A673 (cell line): ENCODE measurements around the gene MIDN. TPM values are rescaled to one million over a fixed set of nuclear protein-coding genes. Genes with fewer than 3 reads are reported as not detected.
A peak's percentile ranks its signal among the peaks of the same experiment; 100 is the strongest.

Experiments
- BruUV-seq: library from RNA; stranded (reverse); fragments of 400-500 nt; replicated peaks from 2 replicates; lab custom pipeline; 2021; lab: Mats Ljungman, UMichigan
- CTCF ChIA-PET: fragments of 300-600 bp; sonication (Branson Sonifier 250); formaldehyde crosslinking; loops from one replicate; lab custom pipeline; 2022; ENCODE audit warnings: antibody characterized with exemption; lab: Charles Lee
- POLR2A ChIA-PET: fragments of 300-600 bp; sonication (Branson Sonifier 250); formaldehyde crosslinking; loops from one replicate; lab custom pipeline; 2022; ENCODE audit warnings: antibody characterized with exemption; ENCODE audit not compliant: low non-redundant PET; lab: Charles Lee
- DNase-seq: peaks from one replicate; pipeline ENCODE4 v3.0.0-alpha.2; 2015; ENCODE audit warnings: low spot score
- H3K27ac ChIP-seq: fragments of 200-600 bp; sonication (generic); 2 replicates; pipeline ENCODE4 v1.5.1; 2016; ENCODE audit warnings: mixed run types, low read depth, mild to moderate bottlenecking, mixed read lengths, antibody characterized with exemption, low read length; ENCODE audit not compliant: poor library complexity, severe bottlenecking
- H3K27me3 ChIP-seq: fragments of 200-600 bp; sonication (generic); replicated peaks from 2 replicates; pipeline ENCODE4 v1.6.1; 2017; ENCODE audit warnings: mixed run types, low read depth, mild to moderate bottlenecking, mixed read lengths, antibody characterized with exemption, low read length; ENCODE audit not compliant: insufficient read depth, poor library complexity
- H3K36me3 ChIP-seq: fragments of 200-600 bp; sonication (generic); 2 replicates; pipeline ENCODE4 v1.6.1; 2016; ENCODE audit warnings: mixed run types, mild to moderate bottlenecking, mixed read lengths, antibody characterized with exemption, low read length; ENCODE audit not compliant: insufficient read depth, poor library complexity, severe bottlenecking
- H3K4me1 ChIP-seq: fragments of 200-600 bp; sonication (generic); 2 replicates; pipeline ENCODE4 v1.6.1; 2017; ENCODE audit warnings: mixed run types, mild to moderate bottlenecking, mixed read lengths, antibody characterized with exemption, low read length; ENCODE audit not compliant: insufficient read depth, poor library complexity, severe bottlenecking
- H3K4me3 ChIP-seq: fragments of 200-600 bp; sonication (generic); 2 replicates; pipeline ENCODE4 v1.5.1; 2016; ENCODE audit warnings: low read depth, mixed run types, mild to moderate bottlenecking, mixed read lengths, low read length; ENCODE audit not compliant: poor library complexity, severe bottlenecking
- H3K9me3 ChIP-seq: fragments of 200-600 bp; sonication (generic); 2 replicates; pipeline ENCODE4 v1.6.1; 2016; ENCODE audit warnings: mixed run types, low read depth, mild to moderate bottlenecking, mixed read lengths, antibody characterized with exemption, low read length; ENCODE audit not compliant: poor library complexity, severe bottlenecking
- EZH2 ChIP-seq: fragments of 200-600 bp; sonication (generic); IDR thresholded peaks from 2 replicates; pipeline ENCODE4 v1.6.1; 2017; ENCODE audit warnings: borderline replicate concordance, low read depth, mild to moderate bottlenecking, mixed read lengths, antibody characterized with exemption, low read length; ENCODE audit not compliant: poor library complexity, severe bottlenecking
- intact Hi-C: fragments of 100-400 bp; cut with micrococcal nuclease; formaldehyde crosslinking; loops from one replicate; pipeline ENCODE4 v1.10.0; 2022; ENCODE audit not compliant: unreplicated experiment
- total RNA-seq: library from RNA; stranded (reverse); gene quantifications from 2 replicates; pipeline ENCODE4 v1.2.3, GENCODE V29; 2021
- TF ChIP-seq, protein P1 (sequence below): fragments of 300-800, 200-600 bp; sonication (generic); conservative IDR thresholded peaks from 2 replicates; pipeline ENCODE4 v1.5.1; 2017; ENCODE audit warnings: low read depth, mild to moderate bottlenecking, antibody characterized with exemption, low read length, moderate library complexity, mixed read lengths

Gene MIDN
- total RNA-seq, 1 experiment from 2014 or later: 169 TPM

DNA sequence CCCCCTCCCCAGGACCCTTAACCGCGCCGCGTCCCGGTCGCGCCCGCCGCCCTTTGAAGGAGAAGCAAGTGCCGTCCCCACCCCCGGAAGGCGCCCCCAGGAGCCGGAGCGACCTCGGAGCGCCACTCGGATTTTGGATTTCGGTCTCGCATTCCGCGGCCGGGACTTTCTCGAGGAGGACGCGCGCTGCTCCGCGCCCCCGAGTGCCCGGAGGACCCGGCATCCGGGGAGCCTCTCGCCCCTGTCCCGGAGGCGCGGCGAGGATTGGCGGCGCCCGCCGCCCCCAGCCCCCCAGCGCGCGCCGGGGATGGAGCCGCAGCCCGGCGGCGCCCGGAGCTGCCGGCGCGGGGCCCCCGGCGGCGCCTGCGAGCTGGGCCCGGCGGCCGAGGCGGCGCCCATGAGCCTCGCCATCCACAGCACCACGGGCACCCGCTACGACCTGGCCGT, 1.6 kb downstream of the MIDN start:
- peak overlapping the region; percentile 96 for H3K4me3 ChIP-seq
- ChIA-PET CTCF (no interaction called here), POLR2A (no interaction called here)
- no peak for DNase-seq
- no peaks in the 10 kb centered on the region for H3K9me3 ChIP-seq
- TF ChIP-seq EZH2: no peak
- TF ChIP-seq, protein P1, sequence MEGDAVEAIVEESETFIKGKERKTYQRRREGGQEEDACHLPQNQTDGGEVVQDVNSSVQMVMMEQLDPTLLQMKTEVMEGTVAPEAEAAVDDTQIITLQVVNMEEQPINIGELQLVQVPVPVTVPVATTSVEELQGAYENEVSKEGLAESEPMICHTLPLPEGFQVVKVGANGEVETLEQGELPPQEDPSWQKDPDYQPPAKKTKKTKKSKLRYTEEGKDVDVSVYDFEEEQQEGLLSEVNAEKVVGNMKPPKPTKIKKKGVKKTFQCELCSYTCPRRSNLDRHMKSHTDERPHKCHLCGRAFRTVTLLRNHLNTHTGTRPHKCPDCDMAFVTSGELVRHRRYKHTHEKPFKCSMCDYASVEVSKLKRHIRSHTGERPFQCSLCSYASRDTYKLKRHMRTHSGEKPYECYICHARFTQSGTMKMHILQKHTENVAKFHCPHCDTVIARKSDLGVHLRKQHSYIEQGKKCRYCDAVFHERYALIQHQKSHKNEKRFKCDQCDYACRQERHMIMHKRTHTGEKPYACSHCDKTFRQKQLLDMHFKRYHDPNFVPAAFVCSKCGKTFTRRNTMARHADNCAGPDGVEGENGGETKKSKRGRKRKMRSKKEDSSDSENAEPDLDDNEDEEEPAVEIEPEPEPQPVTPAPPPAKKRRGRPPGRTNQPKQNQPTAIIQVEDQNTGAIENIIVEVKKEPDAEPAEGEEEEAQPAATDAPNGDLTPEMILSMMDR: no peak
- intact Hi-C loops: loop anchor here (2.0 to 10.0 kb wide), 3 partner anchors 17 to 385 kb away; partner anchors contain the start of genes CNN2, RNU6-2 and TMEM259
- peak overlapping the region; percentile 96 for H3K27ac ChIP-seq
- H3K36me3 ChIP-seq: peaks cover 32% of the 10 kb centered on the region
- H3K27me3 ChIP-seq: no peaks in the 10 kb centered on the region
- H3K4me1 ChIP-seq: peaks cover 25% of the 10 kb centered on the region
- no TSS peak for BruUV-seq

DNA sequence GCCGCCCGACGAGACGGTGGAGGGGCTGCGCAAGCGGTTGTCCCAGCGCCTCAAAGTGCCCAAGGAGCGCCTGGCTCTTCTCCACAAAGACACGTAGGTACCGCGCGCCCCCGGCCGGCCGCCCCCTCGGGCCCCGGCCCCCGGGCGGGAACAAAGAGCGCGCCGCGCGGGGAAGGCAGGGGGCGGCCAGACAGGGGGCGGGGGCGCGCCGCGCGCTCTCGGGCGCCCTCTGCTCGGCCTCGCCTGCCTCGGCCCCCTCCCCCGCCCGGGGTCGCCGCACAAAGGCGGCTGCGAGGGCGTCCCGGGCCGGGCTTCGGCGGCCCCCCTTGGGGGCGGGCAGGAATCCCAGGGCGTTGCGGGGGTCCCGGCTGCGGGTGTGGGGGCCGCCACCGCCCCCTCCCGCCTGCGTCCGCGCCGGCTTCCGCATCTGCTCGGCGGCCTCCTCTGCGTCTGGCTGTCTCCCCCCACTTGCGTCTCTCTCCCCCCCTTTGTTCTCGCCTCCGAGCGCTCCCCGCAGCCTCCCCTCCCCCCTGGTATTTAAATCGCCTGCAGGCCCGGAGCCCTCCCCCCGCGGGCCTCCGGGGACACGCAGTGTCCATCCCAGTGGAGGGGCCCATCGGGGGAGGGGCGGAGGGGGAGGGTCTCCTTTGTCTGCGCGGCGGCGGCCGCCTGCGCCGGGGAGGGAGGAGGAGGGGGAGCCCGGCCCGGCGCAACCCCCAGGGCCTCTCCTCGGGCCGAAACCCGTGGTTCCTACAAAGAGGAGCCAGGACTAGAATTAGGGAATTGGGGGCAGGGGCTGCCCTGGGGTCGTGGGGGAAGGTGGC, 2.3 kb downstream of the MIDN start:
- TF ChIP-seq, protein P1: no peak
- TF ChIP-seq EZH2: no peak
- H3K36me3 ChIP-seq: peaks cover 39% of the 10 kb centered on the region
- intact Hi-C loops: no loop called here
- peaks cover 25% of the 10 kb centered on the region for H3K4me1 ChIP-seq
- no peaks in the 10 kb centered on the region for H3K9me3 ChIP-seq
- H3K27me3 ChIP-seq: no peaks in the 10 kb centered on the region
- DNase-seq: peak; percentile 86
- CTCF ChIA-PET: no interaction called here
- POLR2A ChIA-PET: no interaction called here
- BruUV-seq: no TSS peak
- peak overlapping the region; percentile 96 for H3K27ac ChIP-seq
- H3K4me3 ChIP-seq: peak overlapping the region; percentile 96

DNA sequence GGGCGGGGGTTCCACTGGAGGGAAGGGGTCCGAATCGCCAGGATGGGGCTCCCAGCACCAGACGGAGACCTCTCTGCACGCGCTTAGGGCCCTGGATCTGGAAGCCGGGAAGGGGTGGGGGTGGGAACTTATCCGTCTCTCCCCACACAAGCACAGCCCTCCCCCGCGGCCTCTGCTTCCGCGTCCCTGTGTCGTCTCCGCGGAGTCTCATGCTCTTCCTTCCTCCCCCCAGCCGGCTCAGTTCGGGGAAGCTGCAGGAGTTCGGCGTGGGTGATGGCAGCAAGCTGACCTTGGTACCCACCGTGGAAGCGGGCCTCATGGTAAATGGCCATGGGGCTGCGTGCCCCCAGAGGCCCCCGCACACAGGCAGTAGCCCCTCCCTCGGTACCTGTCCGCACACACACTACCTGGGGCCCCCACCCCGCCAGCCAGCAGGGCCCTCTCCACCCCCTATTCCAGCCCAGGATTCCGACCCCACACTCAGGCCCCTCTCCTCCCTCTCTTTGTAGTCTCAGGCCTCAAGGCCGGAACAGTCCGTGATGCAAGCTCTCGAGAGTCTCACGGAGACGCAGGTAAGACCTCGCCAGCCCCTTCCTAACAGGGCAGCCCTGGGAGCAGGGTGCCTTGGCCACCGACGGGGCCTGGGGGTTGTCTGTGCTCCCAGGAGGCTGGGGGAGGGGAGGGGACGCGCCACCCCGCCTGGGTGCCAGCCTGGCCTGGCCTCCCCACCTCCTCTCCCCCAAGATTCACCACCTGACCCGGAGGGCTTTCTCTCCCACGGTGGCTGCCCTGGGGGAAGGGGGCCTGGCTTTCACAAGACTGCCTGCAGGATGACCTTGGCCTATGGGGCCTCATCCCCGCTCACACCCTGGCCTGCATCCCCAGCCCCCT, 3.2 kb downstream of the MIDN start:
- Histone ChIP-seq H3K36me3 (peaks cover 47% of the 10 kb centered on the region), H3K9me3 (no peaks in the 10 kb centered on the region), H3K27me3 (no peaks in the 10 kb centered on the region), H3K4me1 (peaks cover 35% of the 10 kb centered on the region), H3K4me3 (peak overlapping the region; percentile 96), H3K27ac (peak overlapping the region; percentile 96)
- BruUV-seq: TSS peak; percentile 10
- ChIA-PET POLR2A (no interaction called here), CTCF (interaction anchor here (0.7 kb wide), 1 partner anchor 198 kb away, joined by 4 read pairs; no protein-coding TSS in a partner anchor)
- peak; percentile 94 for DNase-seq
- intact Hi-C loops: no loop called here
- TF ChIP-seq, protein P1: no peak
- TF ChIP-seq EZH2: no peak
